Muscle layer of duodenum (tissue), 2 donors: ENCODE measurements around the gene GDF3.
A peak's percentile ranks its signal among the peaks of the same experiment; 100 is the strongest.
"Not testable (repeated sequence)": the region's sequence is repeated elsewhere in the genome, so short reads cannot be mapped to it uniquely, and the experiment has no call there.

Experiments used
- H3K27ac ChIP-seq: one replicate; pipeline ENCODE4 v1.7.0; 2013; ENCODE audit warnings: mild to moderate bottlenecking, low read length
- H3K27me3 ChIP-seq: one replicate; pipeline ENCODE4 v1.7.0; 2013; ENCODE audit warnings: low read depth, mild to moderate bottlenecking, control low read depth, low read length
- H3K36me3 ChIP-seq, 2 donors: one replicate each; pipeline ENCODE4 v1.7.0; 2013; ENCODE audit warnings: low read length in 2 of 2, control low read depth in 1 of 2, mild to moderate bottlenecking in 1 of 2; ENCODE audit not compliant: insufficient read depth in 2 of 2, control insufficient read depth in 1 of 2
- H3K4me1 ChIP-seq, 2 donors: one replicate each; pipeline ENCODE4 v1.7.0; 2013; ENCODE audit warnings: low read length in 2 of 2, mild to moderate bottlenecking in 2 of 2, control low read depth in 1 of 2, moderate library complexity in 1 of 2; ENCODE audit not compliant: insufficient read depth in 2 of 2, control insufficient read depth in 1 of 2
- H3K4me3 ChIP-seq, 2 donors: one replicate each; pipeline ENCODE4 v1.7.0; 2013; ENCODE audit warnings: low read length in 2 of 2, low read depth in 1 of 2, mild to moderate bottlenecking in 1 of 2
- H3K9me3 ChIP-seq, 2 donors: one replicate each; pipeline ENCODE4 v1.7.0; 2013; ENCODE audit warnings: low read length in 2 of 2, control low read depth in 1 of 2, mild to moderate bottlenecking in 1 of 2; ENCODE audit not compliant: control insufficient read depth in 1 of 2
- donor health status: healthy.

GDF3 gene

DNA sequence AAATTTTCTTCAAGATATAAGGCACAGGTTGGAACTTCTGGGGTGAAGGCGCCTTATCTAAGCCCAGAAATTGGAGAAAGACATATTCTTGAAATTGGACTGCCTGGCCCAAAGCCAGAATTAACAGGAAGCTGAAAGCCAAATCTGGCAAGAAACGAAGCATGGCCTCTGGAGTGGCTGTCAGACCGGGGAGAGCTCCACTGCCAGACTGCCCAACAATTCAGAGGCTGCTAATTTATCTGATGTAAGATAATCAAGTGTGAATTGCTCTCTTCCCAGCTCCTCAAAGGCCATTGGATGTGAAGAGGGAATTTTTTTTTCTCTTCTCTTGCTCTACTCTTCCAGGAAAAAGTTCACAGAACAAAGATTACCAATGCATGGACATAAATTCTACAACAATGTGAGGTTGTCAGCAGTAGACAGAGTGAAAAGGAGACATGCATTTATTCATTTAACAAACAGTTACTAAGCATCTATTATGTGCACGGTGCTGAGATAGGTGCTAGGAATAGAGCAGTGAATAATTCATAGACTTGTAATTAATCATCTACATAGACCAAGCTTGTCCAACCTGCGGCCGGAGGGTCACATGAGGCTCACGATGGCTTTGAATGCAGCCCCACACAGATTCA lies at the start of gene GDF3:
TSS of gene GDF3 (minus strand) at position 210 of the 632 bp plus-strand sequence. CDS start at position 163, 47 bp downstream.
- Histone ChIP-seq H3K36me3 (no peaks in the 10 kb centered on the region), H3K27me3 (no peaks in the 10 kb centered on the region), H3K4me3 (peak within 1 kb of the TSS in 1 of 2 donors; percentile 26), H3K4me1 (no peaks in the 10 kb centered on the region), H3K27ac (no peak within 1 kb of the TSS), H3K9me3 (no peaks in the 10 kb centered on the region)

DNA sequence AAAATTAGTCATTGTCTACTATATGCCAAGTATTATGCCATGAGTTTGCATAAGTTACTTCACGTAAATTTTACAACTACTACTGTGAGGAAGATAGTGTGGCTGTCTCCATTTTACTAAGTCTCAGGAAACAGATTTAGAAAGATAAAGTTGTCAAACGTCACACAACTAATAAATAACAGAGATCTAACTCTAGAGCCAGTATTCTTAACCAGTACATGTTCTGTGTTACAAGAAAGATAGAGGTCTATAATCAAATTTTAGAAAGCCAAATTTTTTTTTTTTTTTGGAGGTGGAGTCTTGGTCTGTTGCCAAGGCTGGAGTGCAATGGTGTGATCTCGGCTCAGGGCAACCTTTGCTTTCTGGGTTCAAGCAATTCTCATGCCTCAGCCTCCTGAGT lies 37.4 kb upstream of the GDF3 start:
- Histone ChIP-seq H3K27ac (no peak overlapping the region), H3K4me1 (no peaks in the 10 kb centered on the region), H3K4me3 (no peak overlapping the region), H3K27me3 (no peaks in the 10 kb centered on the region), H3K36me3 (no peaks in the 10 kb centered on the region), H3K9me3 (no peaks in the 10 kb centered on the region)

DNA sequence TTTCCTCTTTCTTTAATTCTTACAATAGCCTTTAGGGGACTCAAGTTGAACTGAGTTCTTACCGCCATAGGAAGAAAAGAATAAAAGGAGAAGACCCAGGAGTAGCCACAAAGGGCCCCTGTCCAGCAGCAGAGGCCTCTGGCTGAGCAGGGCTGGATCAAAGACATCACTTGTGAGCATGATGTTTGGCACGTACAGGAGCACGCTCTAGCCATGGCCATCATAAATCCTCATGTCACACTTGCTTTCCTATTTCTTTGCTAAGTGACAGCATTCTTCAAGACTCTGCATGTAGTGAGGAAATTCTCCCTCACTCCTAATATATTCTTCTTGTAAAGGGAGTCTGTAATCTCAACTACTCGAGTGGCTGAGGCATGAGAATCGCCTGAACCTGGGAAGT lies 35.9 kb upstream of the GDF3 start:
- Histone ChIP-seq H3K27ac (no peak overlapping the region), H3K27me3 (no peaks in the 10 kb centered on the region), H3K4me3 (no peak overlapping the region), H3K9me3 (no peaks in the 10 kb centered on the region), H3K4me1 (no peaks in the 10 kb centered on the region), H3K36me3 (no peaks in the 10 kb centered on the region)

DNA sequence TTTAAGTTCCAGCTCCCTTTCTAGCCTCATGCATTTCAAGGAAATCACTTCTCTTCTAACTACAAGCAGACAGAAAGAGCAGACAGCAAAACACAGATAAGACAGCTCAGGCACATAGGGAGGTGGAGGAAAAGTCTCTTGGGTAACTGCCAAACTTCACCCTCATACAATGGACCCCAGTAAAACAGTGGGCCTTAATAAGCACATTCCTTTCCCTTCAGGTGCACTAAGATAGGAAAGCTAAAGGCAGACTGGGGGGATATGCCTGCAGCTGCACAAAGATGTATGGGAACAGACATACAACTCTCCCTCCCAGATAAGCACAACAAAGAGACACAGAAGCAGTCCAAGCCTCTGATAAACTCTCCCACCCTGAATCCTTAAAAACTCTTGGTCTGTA lies 35.4 kb upstream of the GDF3 start:
- not testable (repeated sequence) for H3K36me3 ChIP-seq, H3K9me3 ChIP-seq, H3K27ac ChIP-seq

DNA sequence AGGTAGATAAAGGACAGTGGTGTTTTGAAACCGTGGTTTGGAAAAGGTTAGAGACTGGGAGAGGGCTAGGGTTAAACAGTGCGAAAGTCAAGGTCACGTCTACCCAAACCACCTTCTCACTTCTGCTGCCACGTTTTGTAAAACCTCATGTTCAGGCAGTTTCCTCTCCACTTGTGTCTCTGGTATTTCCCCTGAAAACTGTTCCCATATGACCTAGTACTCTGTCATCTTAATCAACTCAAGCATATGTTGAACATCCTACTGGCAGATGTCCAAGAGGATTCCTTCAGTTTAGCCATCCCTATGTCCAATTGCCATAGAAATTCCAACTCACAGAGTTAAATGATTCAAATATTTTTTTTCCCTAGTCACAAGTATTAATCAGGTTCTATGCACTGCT lies 34.2 kb upstream of the GDF3 start:
- H3K27ac ChIP-seq = no peak overlapping the region
- H3K9me3 ChIP-seq = no peaks in the 10 kb centered on the region
- H3K36me3 ChIP-seq = no peaks in the 10 kb centered on the region
- H3K27me3 ChIP-seq = no peaks in the 10 kb centered on the region
- H3K4me3 ChIP-seq = no peak overlapping the region
- H3K4me1 ChIP-seq = no peaks in the 10 kb centered on the region

More for the DNA sequence above, 35.4 kb upstream of the GDF3 start:
- H3K4me1 ChIP-seq, H3K4me3 ChIP-seq, H3K27me3 ChIP-seq: not testable (repeated sequence)

DNA sequence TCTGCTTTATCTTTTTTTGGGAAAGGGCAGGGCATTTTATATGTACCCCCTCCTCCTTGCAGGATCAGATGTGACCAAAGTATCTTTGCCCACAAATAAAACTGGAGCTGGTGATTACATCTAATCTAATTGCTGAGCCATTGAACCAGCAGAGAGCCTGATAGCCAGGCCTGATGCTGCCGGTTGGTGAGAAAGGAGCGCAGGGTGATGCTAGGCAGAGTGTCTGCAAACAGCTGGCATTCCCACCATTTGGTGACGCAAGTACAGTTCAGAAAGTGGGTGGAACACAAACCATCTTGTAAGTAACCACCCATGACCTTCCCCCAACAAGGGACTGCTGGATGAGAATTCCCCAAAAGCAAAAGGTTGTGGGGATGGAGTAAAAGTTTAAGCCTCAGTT lies 28.4 kb upstream of the GDF3 start:
- Histone ChIP-seq H3K27ac (no peak overlapping the region), H3K27me3 (no peaks in the 10 kb centered on the region), H3K4me3 (no peak overlapping the region), H3K9me3 (no peaks in the 10 kb centered on the region), H3K4me1 (no peaks in the 10 kb centered on the region), H3K36me3 (no peaks in the 10 kb centered on the region)

DNA sequence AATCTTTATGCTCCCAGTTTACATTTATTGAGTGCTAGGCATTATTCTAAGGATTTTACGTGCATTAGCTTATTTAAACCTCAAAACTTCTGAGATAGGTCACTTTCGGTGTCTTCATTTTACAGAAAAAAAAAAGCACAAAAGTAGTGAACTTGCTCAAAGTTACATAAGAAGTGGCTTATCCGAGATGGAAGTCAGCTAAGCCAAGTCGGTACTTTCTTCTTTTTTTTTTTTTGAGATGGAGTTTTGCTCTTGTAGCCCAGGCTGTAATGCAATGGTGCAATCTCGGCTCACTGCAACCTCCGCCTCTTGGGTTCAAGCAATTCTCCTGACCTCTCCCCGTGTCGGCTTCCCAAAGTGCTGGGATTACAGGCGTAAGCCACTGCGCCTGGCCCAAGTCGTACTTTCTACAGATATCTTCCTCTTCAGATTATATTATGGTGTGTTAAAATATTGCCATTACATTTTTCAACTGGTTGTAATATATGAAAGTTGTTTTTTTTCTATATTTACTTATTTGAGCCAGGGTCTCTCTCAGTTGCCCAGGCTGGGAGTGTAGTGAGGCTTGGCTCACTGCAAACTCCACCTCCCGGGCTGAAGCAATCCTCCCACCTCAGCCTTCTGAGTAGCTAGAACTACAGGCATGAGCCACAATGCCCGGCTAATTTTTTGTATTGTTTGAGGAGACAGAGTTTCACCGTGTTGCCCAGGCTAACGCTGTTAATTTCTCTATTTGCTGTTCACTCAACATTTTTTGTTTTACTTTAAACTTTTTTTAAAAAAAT lies 24.6 kb upstream of the GDF3 start:
- no peaks in the 10 kb centered on the region for H3K9me3 ChIP-seq
- H3K27ac ChIP-seq = no peak overlapping the region
- H3K4me3 ChIP-seq = no peak overlapping the region
- H3K4me1 ChIP-seq = no peaks in the 10 kb centered on the region
- H3K36me3 ChIP-seq = no peaks in the 10 kb centered on the region
- H3K27me3 ChIP-seq = no peaks in the 10 kb centered on the region

DNA sequence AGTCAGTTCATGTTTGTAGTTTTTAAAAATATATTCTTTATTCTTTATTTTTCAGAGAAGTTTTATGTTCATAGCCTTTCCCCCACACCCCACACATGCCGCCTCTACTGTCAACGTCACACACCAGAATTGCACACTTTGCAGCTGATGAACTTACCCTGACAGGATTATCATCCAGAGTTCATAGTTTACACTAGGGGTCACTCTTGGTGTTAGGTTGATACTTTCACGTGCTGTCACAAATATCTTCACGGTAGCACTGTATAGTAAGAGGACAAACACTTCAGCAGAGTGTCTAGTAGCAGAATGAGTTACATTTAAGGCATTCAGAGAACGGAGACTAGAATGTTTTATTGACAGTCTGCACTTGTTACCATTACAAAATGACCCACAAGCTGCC lies 20.8 kb upstream of the GDF3 start:
- Histone ChIP-seq H3K27me3 (no peaks in the 10 kb centered on the region), H3K4me1 (no peaks in the 10 kb centered on the region), H3K36me3 (no peaks in the 10 kb centered on the region), H3K9me3 (no peaks in the 10 kb centered on the region), H3K27ac (no peak overlapping the region), H3K4me3 (no peak overlapping the region)

DNA sequence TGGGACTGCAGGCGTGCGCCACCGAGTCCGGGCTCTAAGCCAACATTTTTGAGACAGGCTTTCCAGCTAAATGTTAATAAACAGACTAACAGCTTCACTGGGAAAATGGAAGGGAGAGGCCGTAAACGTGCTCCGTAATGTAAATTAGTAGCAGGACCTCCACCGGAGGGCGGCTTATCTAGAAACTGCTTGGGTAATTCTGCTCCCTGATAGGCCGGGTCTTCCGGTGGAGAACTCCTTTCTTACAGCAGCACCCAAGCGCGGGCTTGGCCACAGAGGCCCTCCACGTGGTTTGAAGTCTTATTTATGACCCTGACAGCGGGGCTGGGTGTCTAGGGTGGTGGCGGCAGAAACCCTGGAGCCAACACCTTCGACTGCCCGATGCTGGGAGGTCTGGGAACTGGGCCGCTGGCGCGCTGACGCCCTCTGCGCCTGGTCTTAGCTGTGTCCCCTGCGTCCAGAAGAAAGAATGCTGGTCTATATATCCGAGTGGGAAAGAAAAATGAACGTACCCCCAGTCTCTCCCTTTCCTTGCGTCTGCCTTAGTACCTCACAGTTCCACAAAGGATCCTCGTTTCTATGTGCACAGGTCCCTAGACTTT lies 17.4 kb upstream of the GDF3 start:
- Histone ChIP-seq H3K36me3 (no peaks in the 10 kb centered on the region), H3K27me3 (no peaks in the 10 kb centered on the region), H3K4me3 (no peak overlapping the region), H3K4me1 (no peaks in the 10 kb centered on the region), H3K9me3 (no peaks in the 10 kb centered on the region), H3K27ac (no peak overlapping the region)

DNA sequence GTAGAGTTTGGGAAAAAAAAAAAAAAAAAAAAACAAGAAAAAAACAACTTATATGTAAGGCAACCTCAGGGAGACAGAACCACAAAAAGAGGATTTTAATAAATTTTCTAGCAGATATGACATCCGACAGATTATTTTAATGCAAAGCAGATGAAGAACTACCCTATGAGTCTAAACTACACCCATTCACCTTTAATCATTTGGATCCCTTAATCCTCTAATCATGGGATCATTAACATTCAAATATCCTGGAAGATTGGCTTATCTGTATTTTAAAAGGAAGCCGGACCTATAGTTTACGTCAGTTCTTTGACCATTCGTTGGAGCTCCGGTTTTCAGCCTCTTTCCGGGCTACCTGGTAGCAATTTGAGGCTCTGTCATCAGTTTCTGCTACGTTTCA lies 15.6 kb upstream of the GDF3 start, which contains the start of gene DPPA3:
TSS of gene DPPA3 (plus strand) at position 301 of the 400 bp plus-strand sequence. CDS start 138 bp downstream, outside the sequence.
- Histone ChIP-seq H3K27me3 (no peaks in the 10 kb centered on the region), H3K9me3 (no peaks in the 10 kb centered on the region), H3K4me1 (no peaks in the 10 kb centered on the region), H3K27ac (no peak within 1 kb of the TSS), H3K36me3 (no peaks in the 10 kb centered on the region), H3K4me3 (no peak within 1 kb of the TSS)

DNA sequence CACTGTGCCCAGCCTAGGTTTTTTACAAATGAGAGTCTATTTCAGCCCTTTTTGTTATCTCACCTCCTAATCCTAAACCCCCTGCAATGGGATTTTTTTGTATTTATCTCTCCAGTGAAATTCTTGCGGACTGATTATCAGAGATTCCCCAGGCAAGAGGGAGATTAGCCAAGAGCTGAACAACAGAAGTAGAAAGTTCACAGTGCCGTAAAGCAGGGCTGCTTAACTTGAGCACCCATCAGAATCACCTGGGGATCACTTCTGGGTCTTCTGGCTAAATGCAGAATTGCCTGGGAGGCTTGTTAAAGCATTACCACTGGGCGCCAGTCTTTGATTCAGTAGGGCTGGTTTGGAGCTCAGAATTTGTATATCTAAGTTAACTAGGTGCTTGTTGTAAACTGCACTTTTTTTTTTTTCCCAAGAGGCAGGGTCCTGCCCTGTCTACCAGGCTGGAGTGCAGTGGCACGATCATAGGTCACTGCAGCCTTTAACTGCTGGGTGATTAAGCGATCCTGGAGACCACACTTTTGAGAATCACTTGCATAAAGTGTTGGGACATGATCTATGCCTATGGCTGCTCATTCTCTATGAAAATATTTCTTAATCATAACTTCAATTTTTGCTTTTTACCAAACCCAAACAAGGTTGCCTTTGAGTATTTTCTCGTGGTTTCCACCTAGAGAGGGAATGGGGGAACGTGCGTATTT lies 14.5 kb upstream of the GDF3 start:
- Histone ChIP-seq H3K27ac (no peak overlapping the region), H3K9me3 (no peaks in the 10 kb centered on the region), H3K4me3 (no peak overlapping the region), H3K36me3 (no peaks in the 10 kb centered on the region), H3K27me3 (no peaks in the 10 kb centered on the region), H3K4me1 (no peaks in the 10 kb centered on the region)
